Heart right ventricle (tissue), 16 donors: ENCODE data around the gene DOCK8. TPM values are rescaled to one million over a fixed set of nuclear protein-coding genes. Genes with fewer than 3 reads are reported as not detected.

Source experiments
- ATAC-seq, 8 donors: fragments of 200-7000 bp; cut with Tn5 transposase; one replicate each; pipeline ENCODE4 v1.9.1; 2020; ENCODE audit warnings: mild to moderate bottlenecking in 8 of 8, moderate library complexity in 8 of 8, moderate number of reproducible peaks in 1 of 8
- DNase-seq, 2 donors: peaks; one replicate each; pipeline ENCODE4 v3.0.0-alpha.2; 2020
- H3K27ac ChIP-seq, 10 donors: fragments of 200-600 bp; sonication (generic) in 2 of 10; one replicate each; pipeline versions ENCODE4 v1.5.0 to v1.8.0; 2020 to 2022; ENCODE audit warnings: mild to moderate bottlenecking in 3 of 10
- H3K27me3 ChIP-seq, 7 donors: fragments of 200-600 bp; one replicate each; pipeline ENCODE4 v1.8.0; 2021 to 2022; ENCODE audit warnings: mild to moderate bottlenecking in 2 of 7
- H3K36me3 ChIP-seq, 9 donors: fragments of 200-600 bp; sonication (generic) in 1 of 9; one replicate each; pipeline versions ENCODE4 v1.5.0 to v1.8.0; 2020 to 2022; ENCODE audit warnings: mild to moderate bottlenecking in 2 of 9
- H3K4me1 ChIP-seq, 9 donors: fragments of 200-600 bp; sonication (generic) in 1 of 9; one replicate each; pipeline versions ENCODE4 v1.5.0 to v1.8.0; 2020 to 2022; ENCODE audit warnings: mild to moderate bottlenecking in 4 of 9
- H3K4me3 ChIP-seq, 10 donors: fragments of 200-600 bp; sonication (generic) in 2 of 10; one replicate each; pipeline versions ENCODE4 v1.5.0 to v1.8.0; 2020 to 2022; ENCODE audit warnings: mild to moderate bottlenecking in 7 of 10, moderate library complexity in 2 of 10
- H3K9me3 ChIP-seq, 11 donors: fragments of 200-600 bp in 10 of 11; sonication (generic) in 2 of 11; one replicate each; pipeline versions ENCODE4 v1.5.0 to v1.8.0; 2013 to 2022; ENCODE audit warnings: mild to moderate bottlenecking in 2 of 11, control low read depth in 1 of 11, moderate library complexity in 1 of 11
- CTCF ChIP-seq, 9 donors: fragments of 200-600 bp; sonication (generic) in 2 of 9; IDR thresholded peaks; one replicate each; pipeline versions ENCODE4 v1.5.0 to v1.8.0; 2021 to 2022; ENCODE audit warnings: antibody characterized with exemption in 9 of 9, mild to moderate bottlenecking in 5 of 9, moderate library complexity in 1 of 9
- WGBS, 2 donors: extraction: QIAGEN DNeasy Blood & Tissue Kit; methylation state at CpG; one replicate each; pipeline ENCODE4 v1.1.7; 2013; ENCODE audit warnings: inconsistent platforms in 1 of 2; 5-methylcytosine and 5-hydroxymethylcytosine counted together
- intact Hi-C, 10 donors: fragments of 100-400 bp; cut with DNase I; formaldehyde crosslinking; loops; one replicate each; pipeline versions ENCODE4 v1.11.1 to v1.14.2; 2022
- polyA plus RNA-seq, 2 donors: library from polyadenylated mRNA; stranded (reverse); fragments of 200-250 nt; gene quantifications; one replicate each; pipeline ENCODE4 v1.2.3, GENCODE V29; 2013
- total RNA-seq, 10 donors: library from RNA; stranded (reverse); fragmentation: NEBNext Ultra II Directional in 3 of 10; extraction: Animal tissue kit (Norgen Biotek cat#: 25700) in 3 of 10; gene quantifications; one replicate each; pipeline versions ENCODE4 v1.2.1 to v1.2.4, GENCODE V29; 2021 to 2023
- donor health status: Arrhythmogenic right ventricular cardiomyopathy.
- donor health status: ischemic (EF 13 %, LVEDD 7.1; RV severe dilation, severe dysfunction).
- donor health status: healthy with polysubstance abuse.
- donor health status: DM: no; HTN: yes; CAD: no.
- donor health status: DM: no; HTN: no; CAD: no.
- donor health status: ischemic (EF 25% LVEDD 6.9; RV normal size, moderate dysfunction).
- donor health status: ischemic (EF 25% LVEDD 5.7; RV mildly dilated, moderate dysfunction).
- donor health status: healthy.
- donor health status: DM: yes; HTN: yes; CAD: no.
- donor health status: Ischemic cardiomyopathy.
- donor health status: ischemic (EF 35%, LVEDD 5.7; RV mildly dilated, moderate dysfunction).
- donor health status: nonischemic (EF 11% LVEDD 7.7; RV severe dilation, severe dysfunction).
- donor health status: DM: yes; HTN: yes; CAD: no.
- donor health status: PGD.
- donor health status: ischemic (EF 29% LVEDD 5.4; RV normal size, mild dysfunction).
- donor health status: nonischemic (EF 23%, LVEDD 6.1; RV moderate dilation, normal function).

The DOCK8 gene
- total and polyA plus RNA-seq, 12 donors: 0.83 to 24.3 (median 2.7) TPM

- WGBS, 2 donors: 41 to 53% methylated on average over 1 of the region's 1 CpG
- DNase-seq: no peak
- Histone ChIP-seq H3K4me1 (peaks cover 0 to 10% (median 0%) of the 10 kb centered on the region in 9 donors), H3K36me3 (peaks cover 0 to 60% (median 0%) of the 10 kb centered on the region in 9 donors), H3K27ac (no peak overlapping the region), H3K27me3 (peaks cover 0 to 15% (median 3%) of the 10 kb centered on the region in 7 donors), H3K9me3 (no peaks in the 10 kb centered on the region), H3K4me3 (no peak overlapping the region)
- TF ChIP-seq CTCF (IDR thresholded peaks at IDR 0.05): no peak
- intact Hi-C loops: loop anchor here in 1 of 10 donors (10.0 kb wide), 1 partner anchor 652 kb away; no protein-coding TSS in a partner anchor
- no peak for ATAC-seq
Measured at GRCh38 chr9:353077-353476, 138.4 kb downstream of the DOCK8 start.

GRCh38 chr9:354453-354852, 139.8 kb downstream of the DOCK8 start:
- Histone ChIP-seq H3K9me3 (no peaks in the 10 kb centered on the region), H3K4me3 (no peak overlapping the region), H3K27me3 (peaks cover 0 to 9% (median 3%) of the 10 kb centered on the region in 7 donors), H3K27ac (no peak overlapping the region), H3K4me1 (peaks cover 0 to 10% (median 0%) of the 10 kb centered on the region in 9 donors), H3K36me3 (peaks cover 0 to 52% (median 0%) of the 10 kb centered on the region in 9 donors)
- WGBS, 2 donors: 66 to 73% methylated on average over 8 of the region's 8 CpGs
- intact Hi-C loops: loop anchor here in 1 of 10 donors (10.0 kb wide), 1 partner anchor 650 kb away; no protein-coding TSS in a partner anchor
- no peak for ATAC-seq
- DNase-seq: no peak
- TF ChIP-seq CTCF (IDR thresholded peaks at IDR 0.05): no peak

- no peak overlapping the region for H3K4me3 ChIP-seq
- WGBS, 2 donors: 52 to 58% methylated on average over 4 of the region's 4 CpGs
- peaks cover 0 to 10% (median 0%) of the 10 kb centered on the region in 9 donors for H3K4me1 ChIP-seq
- no peak for ATAC-seq
- no peak for TF ChIP-seq CTCF (IDR thresholded peaks at IDR 0.05)
- no peak overlapping the region for H3K27ac ChIP-seq
- intact Hi-C loops: loop anchor here in 1 of 10 donors (10.0 kb wide), 1 partner anchor 647 kb away; no protein-coding TSS in a partner anchor
- H3K27me3 ChIP-seq: peaks cover 0 to 4% (median 0%) of the 10 kb centered on the region in 7 donors
- H3K36me3 ChIP-seq: peaks cover 0 to 54% (median 0%) of the 10 kb centered on the region in 9 donors
- no peaks in the 10 kb centered on the region for H3K9me3 ChIP-seq
- no peak for DNase-seq
Measured at GRCh38 chr9:357560-357959, 142.9 kb downstream of the DOCK8 start.

GRCh38 chr9:362561-363273, 148.1 kb downstream of the DOCK8 start:
- ATAC-seq (no peak), DNase-seq (no peak)
- no peak for TF ChIP-seq CTCF (IDR thresholded peaks at IDR 0.05)
- H3K36me3 ChIP-seq: peaks cover 0 to 67% (median 0%) of the 10 kb centered on the region in 9 donors
- 76 to 81% methylated on average over 7 of the region's 7 CpGs for WGBS, 2 donors
- H3K9me3 ChIP-seq: no peaks in the 10 kb centered on the region
- intact Hi-C loops: no loop called here
- no peak overlapping the region for H3K4me3 ChIP-seq
- no peaks in the 10 kb centered on the region for H3K27me3 ChIP-seq
- H3K27ac ChIP-seq: no peak overlapping the region
- peaks cover 0 to 9% (median 0%) of the 10 kb centered on the region in 9 donors for H3K4me1 ChIP-seq
